SIG-M5 treated with dmso at 0.1 percent for 504 hours (cell line): ENCODE data around the gene SSTR3.
A peak's percentile ranks its signal among the peaks of the same experiment; 100 is the strongest.

Experiments used
- DNase-seq: peaks from one replicate; lab custom pipeline; 2025; ENCODE audit not compliant: unreplicated experiment; lab: John Stamatoyannopoulos, UW

Gene SSTR3

DNA sequence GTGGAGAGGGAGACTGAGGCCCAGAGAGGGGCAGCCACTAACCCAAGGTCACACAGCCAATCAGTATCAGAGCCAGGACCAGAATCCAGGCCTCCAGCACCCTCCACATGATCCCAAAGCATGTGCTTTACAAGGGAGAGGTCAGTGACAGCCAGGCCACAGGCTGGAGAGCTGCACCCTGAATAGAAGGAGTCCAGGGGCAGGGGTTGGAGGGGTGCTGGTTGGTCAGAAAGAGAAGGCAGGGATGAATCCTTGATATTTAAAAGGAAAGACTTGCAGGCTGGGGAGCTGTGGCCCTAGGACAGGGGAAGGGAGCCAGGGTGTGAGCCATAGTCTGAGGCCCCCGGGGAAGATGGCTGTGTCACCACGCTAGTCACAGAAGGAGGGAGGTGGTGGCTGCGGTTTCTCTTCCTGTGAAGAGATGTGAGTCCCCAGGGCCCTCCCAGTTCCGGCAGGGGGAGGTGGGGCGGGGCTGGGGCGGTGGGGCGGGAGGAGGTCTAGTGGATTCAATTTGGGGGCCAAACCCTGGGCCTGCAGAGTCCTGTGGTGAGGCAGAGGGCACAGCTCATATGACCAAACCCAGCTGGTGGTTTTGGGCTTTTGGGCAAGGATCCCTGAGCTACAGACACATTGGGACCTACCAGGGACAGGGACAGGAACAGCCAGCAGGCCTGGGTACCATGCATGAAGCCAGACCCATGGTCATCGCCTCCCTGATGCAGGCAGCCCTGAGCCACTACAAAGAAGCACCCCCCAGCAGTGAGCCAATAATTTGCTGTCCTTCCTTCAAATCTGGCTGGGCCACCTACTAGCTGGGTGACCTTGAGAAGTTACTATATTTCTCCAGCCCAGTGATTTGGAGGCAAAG, 17.8 kb upstream of the SSTR3 start:
- DNase-seq = peak; percentile 86

GRCh38 chr22:37229012-37229804, 16.9 kb upstream of the SSTR3 start:
- no peak for DNase-seq

- no peak for DNase-seq
Measured at GRCh38 chr22:37228106-37229011, 16.1 kb upstream of the SSTR3 start.

GRCh38 chr22:37226514-37226913, 14.2 kb upstream of the SSTR3 start:
- DNase-seq = no peak

DNA sequence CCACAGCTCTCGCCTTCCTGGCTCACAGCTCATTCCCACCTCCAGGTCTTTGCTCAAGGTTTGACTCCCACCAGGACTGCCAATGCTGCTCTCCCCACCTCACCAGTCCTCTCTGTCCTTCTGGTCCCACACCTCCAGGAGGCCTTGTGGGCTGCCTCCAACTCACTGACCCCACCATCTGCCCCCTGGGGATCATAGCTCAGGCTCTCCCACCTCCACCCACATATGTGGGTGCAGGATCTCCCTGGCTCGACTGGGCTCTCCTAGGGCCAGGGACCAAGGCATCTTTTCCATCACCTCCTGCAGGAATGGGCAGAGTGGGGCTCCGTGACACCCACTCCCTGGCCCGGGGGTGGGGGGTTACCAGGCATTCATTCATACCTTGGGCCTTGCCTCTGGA, 13.8 kb upstream of the SSTR3 start:
- no peak for DNase-seq

GRCh38 chr22:37225481-37225880, 13.2 kb upstream of the SSTR3 start:
- DNase-seq = no peak

DNA sequence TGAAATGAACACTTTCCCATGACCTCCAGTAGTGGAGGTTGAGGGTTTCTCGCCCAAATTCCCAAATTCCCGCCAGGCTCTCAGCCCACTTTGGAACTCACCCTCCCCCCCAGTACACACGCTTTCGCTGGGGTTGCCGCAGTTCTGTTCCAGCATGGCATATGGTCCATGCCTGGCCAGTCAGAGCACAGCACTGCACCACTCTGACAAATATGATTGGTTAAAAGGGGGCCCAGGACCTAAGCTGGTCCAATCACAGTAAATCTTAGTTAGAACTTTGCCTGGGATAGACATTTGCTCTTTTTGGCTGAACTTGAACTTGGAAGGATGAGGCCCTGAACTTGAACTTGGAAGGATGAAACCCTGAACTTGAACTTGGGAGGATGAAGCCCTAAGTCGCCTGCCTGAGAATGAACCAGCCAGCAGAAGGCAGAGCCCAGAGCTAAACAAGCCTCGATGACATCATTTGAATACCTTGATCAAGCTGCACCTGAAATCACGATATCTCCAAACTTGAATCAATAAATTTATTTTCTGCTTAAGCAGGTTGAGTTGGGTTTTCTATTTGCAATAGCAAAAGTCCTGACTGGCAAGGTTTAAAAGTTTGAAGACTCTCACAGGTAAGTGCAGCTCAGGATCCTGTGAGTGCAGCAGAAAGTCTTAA, 12.6 kb upstream of the SSTR3 start:
- DNase-seq = no peak

DNA sequence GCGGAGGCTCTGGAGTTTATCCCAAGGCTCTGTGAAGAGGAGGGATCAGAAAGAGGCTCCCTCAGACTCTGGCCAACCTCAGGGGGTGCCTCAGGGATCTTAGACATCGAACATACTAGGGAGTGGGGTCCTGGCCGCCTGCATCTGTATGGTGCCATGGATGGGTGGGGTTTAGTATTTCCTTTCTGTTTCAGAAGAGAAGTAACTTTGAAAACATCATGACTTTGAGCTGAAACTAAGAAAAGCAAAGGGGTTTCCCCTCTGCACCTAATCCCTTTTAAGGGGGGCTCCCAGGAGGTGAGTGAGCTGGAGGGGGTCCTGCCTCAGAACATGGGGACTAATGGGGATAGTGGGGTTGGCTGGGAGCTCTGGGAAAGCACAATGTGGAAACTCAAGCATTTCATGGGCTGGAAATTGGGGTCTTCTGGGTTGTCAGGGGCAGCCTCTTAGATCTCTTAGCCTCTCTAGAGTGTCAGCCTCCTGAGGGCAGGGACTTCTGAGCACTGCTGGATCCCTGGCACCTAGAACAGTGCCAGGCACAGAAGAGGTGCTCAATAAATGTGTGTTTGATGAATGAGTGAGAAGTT, 11.8 kb upstream of the SSTR3 start:
- DNase-seq = no peak

DNA sequence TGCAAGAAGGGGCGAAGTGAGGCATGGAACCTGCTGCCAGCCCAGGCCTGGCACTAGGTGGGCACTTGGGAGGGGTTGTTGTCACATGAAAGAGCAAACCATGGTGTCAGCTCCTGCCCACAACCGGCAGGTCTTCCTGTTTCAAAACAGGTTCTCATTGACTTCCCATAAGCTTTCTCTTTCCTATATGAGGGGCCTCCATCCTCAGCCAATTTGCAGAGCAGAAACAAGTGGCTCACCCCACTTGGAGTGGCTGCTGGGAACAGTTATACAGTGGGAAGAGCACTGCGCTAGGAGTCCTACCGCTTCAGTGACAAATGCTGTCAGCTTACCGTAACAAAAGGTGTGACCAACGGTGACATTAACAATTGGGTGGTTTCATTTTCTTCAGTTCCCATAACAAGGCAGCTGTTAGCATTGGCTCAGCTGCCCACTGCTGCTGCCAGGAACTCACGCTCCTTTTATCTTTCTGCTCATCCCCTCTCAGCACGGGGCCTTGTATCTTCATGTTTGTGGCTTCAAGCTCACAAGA, 10.2 kb upstream of the SSTR3 start:
- DNase-seq = no peak

- DNase-seq = no peak
Measured at GRCh38 chr22:37221424-37222333, 9.4 kb upstream of the SSTR3 start.

DNA sequence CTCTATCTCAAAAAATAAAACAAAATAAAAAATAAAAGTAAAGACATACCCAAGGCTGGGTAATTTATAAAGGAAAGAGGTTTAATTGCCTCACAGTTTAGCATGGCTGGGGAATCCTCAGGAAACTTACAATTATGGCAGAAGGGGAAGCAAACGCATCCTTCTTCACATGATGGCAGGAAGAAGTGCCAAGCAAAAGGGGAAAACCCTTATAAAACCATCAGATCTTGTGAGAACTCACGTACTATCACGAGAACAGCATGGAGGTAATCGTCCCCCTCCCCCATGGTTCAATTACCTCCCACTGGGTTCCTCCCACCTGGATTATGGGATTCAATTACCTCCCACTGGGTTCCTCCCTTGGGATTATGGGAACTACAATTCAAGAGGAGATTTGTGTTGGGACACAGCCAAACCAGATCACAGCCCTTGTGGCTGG, 8.3 kb upstream of the SSTR3 start:
- no peak for DNase-seq

DNA sequence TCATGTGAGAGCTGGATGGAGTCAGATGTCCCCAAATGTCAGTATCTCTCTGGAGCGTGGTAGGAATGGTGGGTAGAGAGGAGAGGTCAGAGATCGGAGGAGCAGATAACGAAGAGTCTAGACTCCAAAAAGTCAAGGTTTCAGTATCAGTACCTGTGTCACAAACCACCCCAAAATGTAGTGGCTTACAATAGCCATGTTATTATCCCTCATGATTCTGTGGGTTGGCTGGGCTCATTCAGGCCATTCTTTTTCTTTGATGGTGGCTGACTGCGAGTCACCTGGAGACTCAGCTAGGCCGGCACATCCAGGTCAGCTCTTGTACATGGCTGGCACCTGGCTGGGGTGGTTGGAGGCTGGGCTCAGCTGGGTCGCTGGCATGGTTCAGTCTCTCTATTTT, 7.3 kb upstream of the SSTR3 start:
- no peak for DNase-seq

GRCh38 chr22:37218771-37219411, 6.6 kb upstream of the SSTR3 start:
- no peak for DNase-seq

DNA sequence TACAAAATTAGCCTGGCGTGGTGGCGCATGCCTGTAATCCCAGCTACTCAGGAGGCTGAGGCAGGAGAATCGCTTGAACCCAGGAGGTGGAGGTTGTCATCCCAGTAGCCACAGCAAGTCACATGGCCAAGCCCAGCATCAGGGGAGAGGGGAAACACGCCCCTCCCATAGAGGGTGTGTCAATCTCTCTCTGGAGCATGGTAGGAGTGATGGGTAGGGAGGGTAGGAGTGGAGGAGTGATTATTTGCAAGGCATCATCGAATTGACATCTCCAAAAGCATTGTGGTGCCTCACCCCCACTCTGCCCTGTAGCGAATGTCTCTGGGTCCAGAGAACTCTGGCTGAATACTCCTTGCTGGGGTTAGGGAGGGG, 6.1 kb upstream of the SSTR3 start:
- no peak for DNase-seq

- no peak for DNase-seq
Measured at GRCh38 chr22:37215890-37216289, 3.6 kb upstream of the SSTR3 start.

- no peak for DNase-seq
Measured at GRCh38 chr22:37214731-37215030, 2.4 kb upstream of the SSTR3 start.

- DNase-seq = no peak
Measured at GRCh38 chr22:37213941-37214730, 1.9 kb upstream of the SSTR3 start.
